Measurements from ENCODE around the gene SERTAD1. TPM values are rescaled to one million over a fixed set of nuclear protein-coding genes. Genes with fewer than 3 reads are reported as not detected.
A peak's percentile ranks its signal among the peaks of the same experiment; 100 is the strongest.

Gene SERTAD1
- total RNA-seq, 1 donor from 2014 or later = 2.4 TPM

GRCh38 chr19:40414542-40415535 is 11.0 kb downstream of the SERTAD1 start:
- peak; percentile 4 for DNase-seq (ENCODE audit: low spot score)
- Mint-ChIP-seq H3K4me3 (no peak overlapping the region), H3K36me3 (no peaks in the 10 kb centered on the region), H3K27me3 (ENCODE audit: insufficient read depth, low read depth) (peaks cover 4% of the 10 kb centered on the region), H3K27ac (peak overlapping the region; percentile 85), H3K9me3 (no peaks in the 10 kb centered on the region), H3K4me1 (peaks cover 33% of the 10 kb centered on the region)
- no peaks in the 10 kb centered on the region for H3K27me3 ChIP-seq
- no peaks in the 10 kb centered on the region for H4K20me1 ChIP-seq (ENCODE audit: low read depth)
- H3K9me3 ChIP-seq (ENCODE audit: low read depth) = no peaks in the 10 kb centered on the region
- peak overlapping the region; percentile 22 for H2AFZ ChIP-seq (replicated peaks)
- H3K79me2 ChIP-seq (ENCODE audit: low read depth) = no peaks in the 10 kb centered on the region
- no peak overlapping the region for H3K27ac ChIP-seq
- TF ChIP-seq EZH2phosphoT487 (IDR thresholded peaks at IDR 0.05) (no peak), CTCF (IDR thresholded peaks at IDR 0.05) (no peak), EZH2 (IDR thresholded peaks at IDR 0.05) (no peak)
- no peak overlapping the region for H3K9ac ChIP-seq
- H3K4me3 ChIP-seq = no peak overlapping the region
- H3K36me3 ChIP-seq = no peaks in the 10 kb centered on the region
- H3K4me1 ChIP-seq = peaks cover 21% of the 10 kb centered on the region
- no peak overlapping the region for H3K4me2 ChIP-seq
- peaks cover 7% of the 10 kb centered on the region for H3F3A ChIP-seq (ENCODE audit: low read depth)

GRCh38 chr19:40413291-40413845 is 12.4 kb downstream of the SERTAD1 start, which contains the start of gene PRX:
Gene PRX (minus strand): TSS chr19:40413378. CDS start chr19:40407932, 5,446 bp downstream.
- Histone ChIP-seq H4K20me1 (ENCODE audit: low read depth) (no peaks in the 10 kb centered on the region), H3K4me1 (peaks cover 24% of the 10 kb centered on the region), H3K4me3 (peak within 1 kb of the TSS; percentile 8), H3K79me2 (ENCODE audit: low read depth) (no peaks in the 10 kb centered on the region), H3K27me3 (no peaks in the 10 kb centered on the region), H3K36me3 (no peaks in the 10 kb centered on the region), H3K9ac (no peak within 1 kb of the TSS), H3K27ac (no peak within 1 kb of the TSS), H3K9me3 (ENCODE audit: low read depth) (no peaks in the 10 kb centered on the region), H3K4me2 (peak within 1 kb of the TSS; percentile 1), H3F3A (ENCODE audit: low read depth) (peaks cover 7% of the 10 kb centered on the region), H2AFZ (replicated peaks) (peak within 1 kb of the TSS; percentile 85)
- TF ChIP-seq CTCF (IDR thresholded peaks at IDR 0.05) (no peak), EZH2phosphoT487 (IDR thresholded peaks at IDR 0.05) (no peak), EZH2 (IDR thresholded peaks at IDR 0.05) (no peak)
- Mint-ChIP-seq H3K27ac (peak within 1 kb of the TSS; percentile 85), H3K9me3 (no peaks in the 10 kb centered on the region), H3K4me3 (peak within 1 kb of the TSS; percentile 56), H3K4me1 (peaks cover 36% of the 10 kb centered on the region), H3K27me3 (ENCODE audit: insufficient read depth, low read depth) (peaks cover 2% of the 10 kb centered on the region), H3K36me3 (no peaks in the 10 kb centered on the region)
- DNase-seq (ENCODE audit: low spot score) = peak; percentile 72

DNA sequence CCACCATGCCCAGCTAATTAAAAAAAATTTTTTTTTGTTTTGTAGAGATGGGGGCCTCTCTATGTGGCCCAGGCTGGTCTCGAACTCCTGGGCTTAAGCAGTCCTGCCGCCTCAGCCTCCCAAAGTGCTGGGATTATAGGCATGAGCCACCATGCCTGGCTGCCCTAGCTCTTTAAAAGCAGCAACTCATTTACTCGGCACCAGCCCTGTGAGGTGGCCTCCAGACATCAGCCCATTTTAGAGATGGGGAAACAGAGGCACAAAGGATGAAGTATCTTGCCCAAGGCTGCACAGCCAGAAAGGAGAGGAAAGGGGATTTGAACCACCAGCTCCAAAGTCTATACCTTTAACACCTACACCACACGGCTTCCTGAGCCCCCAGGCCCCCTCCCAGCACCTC is 12.9 kb downstream of the SERTAD1 start:
- H3K36me3 Mint-ChIP-seq = no peaks in the 10 kb centered on the region
- no peak for TF ChIP-seq CTCF (IDR thresholded peaks at IDR 0.05)
- no peak for TF ChIP-seq EZH2phosphoT487 (IDR thresholded peaks at IDR 0.05)
- TF ChIP-seq EZH2 (IDR thresholded peaks at IDR 0.05) = no peak
- Histone ChIP-seq H3K27me3 (no peaks in the 10 kb centered on the region), H3F3A (ENCODE audit: low read depth) (peaks cover 7% of the 10 kb centered on the region), H3K4me2 (peak overlapping the region; percentile 1), H3K79me2 (ENCODE audit: low read depth) (no peaks in the 10 kb centered on the region), H3K4me3 (no peak overlapping the region), H3K27ac (no peak overlapping the region), H2AFZ (replicated peaks) (no peak overlapping the region), H3K4me1 (peaks cover 24% of the 10 kb centered on the region), H4K20me1 (ENCODE audit: low read depth) (no peaks in the 10 kb centered on the region), H3K9me3 (ENCODE audit: low read depth) (no peaks in the 10 kb centered on the region), H3K36me3 (no peaks in the 10 kb centered on the region), H3K9ac (no peak overlapping the region)
- no peak for DNase-seq (ENCODE audit: low spot score)
- H3K27ac Mint-ChIP-seq = no peak overlapping the region
- no peaks in the 10 kb centered on the region for H3K27me3 Mint-ChIP-seq (ENCODE audit: insufficient read depth, low read depth)
- no peak overlapping the region for H3K4me3 Mint-ChIP-seq
- no peaks in the 10 kb centered on the region for H3K9me3 Mint-ChIP-seq
- peaks cover 33% of the 10 kb centered on the region for H3K4me1 Mint-ChIP-seq

Data from neural progenitor cell (in vitro differentiated cells).